Thymus (tissue), 11 donors: ENCODE measurements around the gene TMEM43. TPM values are rescaled to one million over a fixed set of nuclear protein-coding genes. Genes with fewer than 3 reads are reported as not detected.

Experiments
- DNase-seq, 9 donors: peaks; one replicate each; pipeline ENCODE4 v3.0.0-alpha.2; 2013; ENCODE audit warnings: low spot score in 9 of 9, low read depth in 6 of 9, missing footprints in 1 of 9
- H3K27ac ChIP-seq, 2 donors: one replicate each; pipeline ENCODE4 v1.5.1; 2013; ENCODE audit warnings: control low read depth in 1 of 2, low read depth in 1 of 2, low read length in 1 of 2, mild to moderate bottlenecking in 1 of 2, moderate library complexity in 1 of 2
- H3K27me3 ChIP-seq, 2 donors: one replicate each; pipeline ENCODE4 v1.5.1; 2013; ENCODE audit warnings: low read length in 1 of 2; ENCODE audit not compliant: control insufficient read depth in 2 of 2, insufficient read depth in 1 of 2
- H3K36me3 ChIP-seq, 2 donors: one replicate each; pipeline ENCODE4 v1.5.1; 2013; ENCODE audit warnings: low read length in 1 of 2, mild to moderate bottlenecking in 1 of 2, moderate library complexity in 1 of 2; ENCODE audit not compliant: control insufficient read depth in 2 of 2, insufficient read depth in 2 of 2
- H3K4me1 ChIP-seq, 2 donors: one replicate each; pipeline ENCODE4 v1.5.1; 2013; ENCODE audit warnings: low read length in 2 of 2; ENCODE audit not compliant: control insufficient read depth in 2 of 2, insufficient read depth in 2 of 2
- H3K4me3 ChIP-seq, 2 donors: one replicate each; pipeline ENCODE4 v1.5.1; 2013; ENCODE audit warnings: low read length in 2 of 2, control low read depth in 1 of 2, mild to moderate bottlenecking in 1 of 2
- H3K9me3 ChIP-seq, 2 donors: one replicate each; pipeline ENCODE4 v1.5.1; 2013; ENCODE audit warnings: low read length in 1 of 2, mild to moderate bottlenecking in 1 of 2; ENCODE audit not compliant: control insufficient read depth in 2 of 2, insufficient read depth in 1 of 2
- WGBS: extraction: QIAGEN DNeasy Blood & Tissue Kit; methylation state at CpG from one replicate; pipeline ENCODE4 v1.1.7; 2013; 5-methylcytosine and 5-hydroxymethylcytosine counted together
- polyA plus RNA-seq: library from polyadenylated mRNA; stranded (reverse); fragments of 200-250 nt; gene quantifications from one replicate; pipeline ENCODE4 v1.2.3, GENCODE V29; 2013
- total RNA-seq: library from RNA; stranded (reverse); fragments of 120-200 nt; gene quantifications from one replicate; pipeline ENCODE4 v1.2.4, GENCODE V29; 2013
- donor health status: healthy.

TMEM43 gene
- total and polyA plus RNA-seq, 2 donors, result 29.9 to 50.4 TPM

- Histone ChIP-seq H3K4me3 (no peak overlapping the region), H3K36me3 (peaks cover 32 to 42% of the 10 kb centered on the region in 2 donors), H3K27ac (no peak overlapping the region), H3K9me3 (no peaks in the 10 kb centered on the region), H3K27me3 (no peaks in the 10 kb centered on the region), H3K4me1 (peaks cover 22 to 33% of the 10 kb centered on the region in 2 donors)
- WGBS, result 97% methylated on average over 5 of the region's 5 CpGs
- no peak for DNase-seq
Measured at GRCh38 chr3:14126887-14127505, 2.1 kb downstream of the TMEM43 start.

- no peaks in the 10 kb centered on the region for H3K27me3 ChIP-seq
- H3K4me3 ChIP-seq, result no peak overlapping the region
- 97% methylated on average over 12 of the region's 12 CpGs for WGBS
- DNase-seq, result no peak
- no peaks in the 10 kb centered on the region for H3K9me3 ChIP-seq
- peaks cover 22 to 28% of the 10 kb centered on the region in 2 donors for H3K4me1 ChIP-seq
- no peak overlapping the region for H3K27ac ChIP-seq
- H3K36me3 ChIP-seq, result peaks cover 38 to 48% of the 10 kb centered on the region in 2 donors
Measured at GRCh38 chr3:14127516-14128161, 2.8 kb downstream of the TMEM43 start.

GRCh38 chr3:14128724-14129123 lies 3.9 kb downstream of the TMEM43 start:
- 98% methylated on average over 5 of the region's 5 CpGs for WGBS
- H3K4me3 ChIP-seq, result no peak overlapping the region
- H3K4me1 ChIP-seq, result peaks cover 16 to 21% of the 10 kb centered on the region in 2 donors
- H3K27me3 ChIP-seq, result no peaks in the 10 kb centered on the region
- no peak overlapping the region for H3K27ac ChIP-seq
- DNase-seq, result no peak
- H3K36me3 ChIP-seq, result peaks cover 49 to 59% of the 10 kb centered on the region in 2 donors
- H3K9me3 ChIP-seq, result no peaks in the 10 kb centered on the region

- DNase-seq, result no peak
- WGBS, result 98% methylated on average over 6 of the region's 6 CpGs
- H3K27ac ChIP-seq, result no peak overlapping the region
- H3K36me3 ChIP-seq, result peaks cover 55 to 65% of the 10 kb centered on the region in 2 donors
- no peak overlapping the region for H3K4me3 ChIP-seq
- no peaks in the 10 kb centered on the region for H3K9me3 ChIP-seq
- peaks cover 11 to 15% of the 10 kb centered on the region in 2 donors for H3K4me1 ChIP-seq
- H3K27me3 ChIP-seq, result no peaks in the 10 kb centered on the region
Measured at GRCh38 chr3:14129296-14129695, 4.4 kb downstream of the TMEM43 start.

DNA sequence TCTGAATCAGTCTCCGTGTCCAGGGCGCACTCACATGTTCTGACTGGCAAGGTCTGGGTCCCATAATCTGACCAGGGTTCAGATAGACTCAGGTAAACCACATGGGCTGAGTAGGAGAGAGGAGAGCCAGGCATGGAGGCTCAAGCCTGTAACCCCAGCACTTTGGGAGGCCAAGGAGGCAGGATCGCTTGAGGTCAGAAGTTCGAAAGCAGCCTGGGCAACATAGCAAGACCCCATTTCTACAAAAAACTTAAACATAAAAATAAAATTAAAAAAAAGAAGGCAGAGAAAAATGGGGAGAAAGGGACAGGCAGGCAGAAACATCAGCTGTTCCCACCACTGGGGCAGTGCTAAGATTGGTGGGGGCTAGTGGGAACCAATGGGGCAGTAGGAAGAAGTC lies 5.4 kb downstream of the TMEM43 start:
- Histone ChIP-seq H3K9me3 (no peaks in the 10 kb centered on the region), H3K36me3 (peaks cover 63 to 74% of the 10 kb centered on the region in 2 donors), H3K27me3 (no peaks in the 10 kb centered on the region), H3K4me3 (no peak overlapping the region), H3K4me1 (peaks cover 11 to 15% of the 10 kb centered on the region in 2 donors), H3K27ac (no peak overlapping the region)
- DNase-seq, result no peak
- WGBS, result 98% methylated on average over 4 of the region's 4 CpGs

DNA sequence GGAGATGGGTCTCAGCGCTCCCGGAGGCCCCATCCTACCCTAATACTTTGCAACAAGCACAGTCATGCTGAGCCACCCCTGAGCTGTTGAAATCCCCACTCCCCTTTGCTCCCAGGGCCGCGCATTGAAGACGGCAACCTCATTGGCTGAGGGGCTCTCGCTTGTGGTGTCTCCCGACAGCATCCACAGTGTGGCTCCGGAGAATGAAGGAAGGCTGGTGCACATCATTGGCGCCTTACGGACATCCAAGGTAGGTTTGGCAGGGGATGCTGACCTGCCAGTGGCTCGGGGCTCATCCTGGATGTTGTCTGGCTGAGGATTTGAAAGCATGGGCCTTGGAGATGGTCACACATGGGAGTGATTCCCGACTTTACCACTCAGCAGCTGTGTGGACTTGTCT lies 5.9 kb downstream of the TMEM43 start:
- 97% methylated on average over 12 of the region's 12 CpGs for WGBS
- no peaks in the 10 kb centered on the region for H3K9me3 ChIP-seq
- no peaks in the 10 kb centered on the region for H3K27me3 ChIP-seq
- H3K36me3 ChIP-seq, result peaks cover 68 to 79% of the 10 kb centered on the region in 2 donors
- no peak for DNase-seq
- H3K4me3 ChIP-seq, result no peak overlapping the region
- H3K4me1 ChIP-seq, result peaks cover 7 to 12% of the 10 kb centered on the region in 2 donors
- no peak overlapping the region for H3K27ac ChIP-seq

GRCh38 chr3:14131134-14131533 lies 6.3 kb downstream of the TMEM43 start:
- peaks cover 3 to 7% of the 10 kb centered on the region in 2 donors for H3K4me1 ChIP-seq
- H3K36me3 ChIP-seq, result peaks cover 72 to 83% of the 10 kb centered on the region in 2 donors
- 98% methylated on average over 5 of the region's 5 CpGs for WGBS
- no peak for DNase-seq
- no peak overlapping the region for H3K27ac ChIP-seq
- H3K9me3 ChIP-seq, result no peaks in the 10 kb centered on the region
- no peaks in the 10 kb centered on the region for H3K27me3 ChIP-seq
- H3K4me3 ChIP-seq, result no peak overlapping the region

DNA sequence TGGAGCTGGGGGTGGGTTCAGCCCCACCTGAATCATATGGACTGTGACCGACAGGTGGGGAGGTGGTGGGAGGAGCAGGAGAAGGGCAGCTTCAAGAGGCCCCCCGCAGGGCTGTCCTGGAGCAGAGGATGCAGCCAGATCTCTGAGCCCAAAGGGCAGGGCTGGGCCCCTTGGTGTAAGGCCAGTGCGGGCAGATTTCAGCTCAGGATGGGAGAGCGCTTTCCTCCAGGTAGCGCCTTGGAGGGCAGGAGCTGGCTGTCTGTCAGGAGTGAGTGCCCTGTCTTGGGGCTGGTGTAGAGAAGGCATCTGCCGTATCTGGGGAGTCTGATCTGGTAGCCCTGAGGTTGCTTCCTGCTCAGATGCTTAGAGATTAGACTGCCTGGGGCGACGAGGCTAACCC lies 7.3 kb downstream of the TMEM43 start:
- H3K9me3 ChIP-seq, result no peaks in the 10 kb centered on the region
- no peaks in the 10 kb centered on the region for H3K27me3 ChIP-seq
- H3K36me3 ChIP-seq, result peaks cover 81 to 86% of the 10 kb centered on the region in 2 donors
- no peak overlapping the region for H3K4me3 ChIP-seq
- no peak overlapping the region for H3K27ac ChIP-seq
- DNase-seq, result no peak
- H3K4me1 ChIP-seq, result peaks cover 0 to 1% of the 10 kb centered on the region in 2 donors
- WGBS, result 97% methylated on average over 8 of the region's 8 CpGs

DNA sequence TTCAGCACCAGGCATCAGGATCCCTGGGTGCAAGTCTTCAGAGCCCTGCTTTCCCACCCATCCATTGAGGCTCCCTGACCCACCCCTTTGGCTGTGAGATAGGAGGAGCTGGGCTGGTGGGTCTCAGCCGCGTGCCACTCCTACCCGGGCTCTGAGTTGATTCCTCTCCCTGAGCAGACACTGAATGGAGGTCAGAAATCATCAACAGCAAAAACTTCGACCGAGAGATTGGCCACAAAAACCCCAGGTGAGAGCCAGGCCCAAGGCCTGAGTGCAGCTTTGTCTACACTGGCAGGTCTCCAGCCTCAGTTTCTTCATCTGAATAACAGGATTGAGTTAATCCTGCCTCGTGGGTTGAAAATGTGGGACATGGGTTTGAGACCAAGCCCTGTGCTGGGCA lies 7.8 kb downstream of the TMEM43 start:
- H3K4me1 ChIP-seq, result no peaks in the 10 kb centered on the region
- no peaks in the 10 kb centered on the region for H3K9me3 ChIP-seq
- no peak for DNase-seq
- 98% methylated on average over 6 of the region's 6 CpGs for WGBS
- no peak overlapping the region for H3K27ac ChIP-seq
- peaks cover 82 to 84% of the 10 kb centered on the region in 2 donors for H3K36me3 ChIP-seq
- H3K4me3 ChIP-seq, result no peak overlapping the region
- H3K27me3 ChIP-seq, result no peaks in the 10 kb centered on the region
